ENCODE results near the gene FNDC7.
A peak's percentile ranks its signal among the peaks of the same experiment; 100 is the strongest.

FNDC7 gene

DNA sequence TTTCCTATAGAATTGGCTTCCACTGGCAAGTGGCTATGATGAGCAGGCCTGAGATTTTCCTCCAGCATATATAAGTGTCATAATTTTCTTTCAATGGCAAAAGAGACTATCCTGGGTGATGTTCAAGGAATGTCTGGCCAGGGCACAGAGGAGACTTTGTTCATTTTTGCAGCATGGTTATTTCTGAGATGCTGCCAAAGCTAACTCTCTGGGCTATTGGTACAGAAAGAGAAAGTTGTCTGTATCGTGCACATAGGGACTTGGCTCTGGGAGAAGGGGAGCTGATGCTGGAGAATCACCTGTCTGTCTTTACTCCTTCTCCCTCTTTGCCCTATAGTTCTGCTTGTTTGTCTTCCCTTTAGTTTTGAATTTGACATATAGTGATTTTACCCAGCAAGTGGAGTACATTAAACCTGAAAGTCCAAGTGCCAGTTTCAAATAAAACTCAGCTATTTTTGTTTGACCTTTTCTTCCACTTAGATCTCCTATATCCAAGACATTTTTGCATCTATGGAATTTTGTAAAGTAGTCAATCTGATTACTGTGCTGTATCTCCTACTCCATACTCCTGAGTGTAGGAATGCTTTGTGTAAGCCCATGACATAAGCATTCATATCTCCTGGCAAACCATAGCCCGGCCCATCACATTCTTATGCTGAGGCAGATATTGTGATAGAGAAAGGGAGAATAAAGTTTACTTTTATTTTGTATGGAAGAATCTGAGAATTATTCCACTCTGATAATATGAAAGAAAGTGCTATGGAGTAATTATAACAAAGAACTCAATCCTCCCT is 3.9 kb downstream of the FNDC7 start:
- Mint-ChIP-seq H3K36me3 (no peaks in the 10 kb centered on the region), H3K9me3 (no peaks in the 10 kb centered on the region), H3K27me3 (peaks cover 15% of the 10 kb centered on the region), H3K4me3 (no peak overlapping the region), H3K4me1 (no peaks in the 10 kb centered on the region), H3K27ac (no peak overlapping the region)
- ATAC-seq: no peak

DNA sequence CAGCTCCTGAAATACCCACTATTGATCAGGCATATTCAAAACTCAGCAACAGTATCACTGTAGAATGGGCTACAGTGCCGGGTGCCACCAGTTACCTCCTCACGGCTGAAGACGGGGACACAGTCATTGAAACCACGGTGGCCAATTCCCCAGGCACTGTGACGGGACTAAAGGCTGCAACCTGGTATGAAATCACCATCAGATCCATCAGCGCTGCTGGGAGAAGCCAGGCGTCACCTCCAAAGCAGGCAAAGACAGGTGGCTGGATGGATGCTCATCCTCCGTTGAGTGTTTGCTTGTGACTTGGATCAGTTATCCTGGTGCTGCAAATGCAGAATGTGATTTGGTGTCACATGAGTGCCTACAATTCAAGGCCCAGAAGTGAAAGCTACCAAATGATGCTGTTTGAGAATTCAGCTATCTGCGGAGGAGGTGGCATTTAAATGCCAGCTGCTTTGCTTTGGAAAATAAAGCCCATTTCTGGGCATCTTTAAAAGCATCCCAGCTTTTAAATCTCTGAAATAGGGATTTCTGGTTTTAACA is 5.1 kb downstream of the FNDC7 start:
- H3K27ac Mint-ChIP-seq: no peak overlapping the region
- H3K4me1 Mint-ChIP-seq: no peaks in the 10 kb centered on the region
- H3K36me3 Mint-ChIP-seq: no peaks in the 10 kb centered on the region
- H3K9me3 Mint-ChIP-seq: no peaks in the 10 kb centered on the region
- ATAC-seq: no peak
- H3K4me3 Mint-ChIP-seq: no peak overlapping the region
- H3K27me3 Mint-ChIP-seq: peaks cover 15% of the 10 kb centered on the region

DNA sequence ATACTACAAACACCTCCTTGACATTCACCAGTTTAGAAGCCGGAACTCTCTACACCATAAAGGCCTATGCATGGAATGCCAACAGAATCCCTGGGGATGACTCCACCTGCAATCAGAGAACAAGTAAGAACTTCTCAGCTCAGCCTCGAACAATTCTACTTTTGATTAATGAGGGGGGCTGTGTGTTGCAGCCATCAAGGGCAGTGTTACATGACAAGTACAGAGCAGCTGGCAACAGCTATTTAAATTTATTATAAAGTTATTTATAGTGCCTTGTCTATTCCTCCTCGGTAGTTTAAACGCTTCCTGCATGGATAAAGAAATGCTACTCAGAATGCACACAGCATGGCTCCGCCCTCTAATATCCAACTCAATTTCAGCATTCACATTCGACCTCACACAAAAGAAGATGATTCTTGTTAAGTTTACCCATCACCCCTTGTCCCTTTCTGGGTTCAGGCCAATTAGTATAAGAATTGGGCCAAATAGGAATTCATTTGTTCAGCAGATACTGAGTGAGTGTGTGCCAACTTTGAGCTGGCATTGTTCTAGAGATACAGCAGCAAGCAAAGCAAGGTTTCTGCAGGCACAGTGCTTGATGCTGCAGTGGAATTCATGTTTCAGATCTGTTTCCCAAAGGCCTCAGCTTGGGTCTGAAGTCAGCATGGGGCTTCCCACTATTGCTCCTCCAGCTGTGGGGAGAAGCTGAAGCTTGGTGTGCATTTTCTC is 6.4 kb downstream of the FNDC7 start:
- no peaks in the 10 kb centered on the region for H3K9me3 Mint-ChIP-seq
- no peaks in the 10 kb centered on the region for H3K36me3 Mint-ChIP-seq
- peaks cover 15% of the 10 kb centered on the region for H3K27me3 Mint-ChIP-seq
- H3K27ac Mint-ChIP-seq: no peak overlapping the region
- no peaks in the 10 kb centered on the region for H3K4me1 Mint-ChIP-seq
- no peak for ATAC-seq
- no peak overlapping the region for H3K4me3 Mint-ChIP-seq

DNA sequence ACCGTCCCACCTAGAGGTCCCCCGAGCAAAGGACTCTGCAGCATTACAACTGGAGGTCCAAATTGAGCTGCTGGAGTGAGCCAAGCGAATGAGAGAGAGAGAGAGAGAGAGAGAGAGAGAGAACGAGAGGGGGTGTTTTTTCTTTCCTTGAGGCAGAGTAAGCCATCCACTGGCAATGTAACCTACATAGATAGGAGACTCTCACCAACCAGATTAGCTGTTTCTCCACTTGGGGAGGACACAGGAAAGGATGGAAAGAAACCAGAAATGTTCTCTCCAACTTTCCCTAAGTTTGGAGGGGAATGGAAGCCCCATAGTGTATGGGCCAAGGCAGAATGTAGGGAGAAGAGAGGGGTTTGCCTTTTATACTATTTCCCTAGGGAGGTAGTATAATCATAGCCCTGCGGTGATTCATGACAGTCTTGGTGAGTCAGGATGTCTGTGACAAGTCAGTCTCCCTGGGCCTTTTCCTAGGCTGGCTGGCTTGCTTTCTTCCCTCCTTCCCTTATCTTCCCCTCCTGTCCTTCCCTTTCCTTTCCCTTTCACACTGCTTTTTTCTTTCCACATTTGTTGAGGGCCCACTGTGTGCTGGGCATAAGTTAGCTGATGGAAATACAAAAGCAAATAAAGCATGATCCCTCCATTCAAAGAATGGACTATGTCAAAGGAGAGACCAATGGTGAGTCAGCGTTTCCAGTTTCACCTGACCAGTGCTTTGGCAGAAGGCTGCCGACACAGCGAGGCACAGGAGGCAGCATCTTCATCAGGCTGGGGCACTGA is 7.1 kb downstream of the FNDC7 start:
- no peaks in the 10 kb centered on the region for H3K9me3 Mint-ChIP-seq
- no peak overlapping the region for H3K27ac Mint-ChIP-seq

DNA sequence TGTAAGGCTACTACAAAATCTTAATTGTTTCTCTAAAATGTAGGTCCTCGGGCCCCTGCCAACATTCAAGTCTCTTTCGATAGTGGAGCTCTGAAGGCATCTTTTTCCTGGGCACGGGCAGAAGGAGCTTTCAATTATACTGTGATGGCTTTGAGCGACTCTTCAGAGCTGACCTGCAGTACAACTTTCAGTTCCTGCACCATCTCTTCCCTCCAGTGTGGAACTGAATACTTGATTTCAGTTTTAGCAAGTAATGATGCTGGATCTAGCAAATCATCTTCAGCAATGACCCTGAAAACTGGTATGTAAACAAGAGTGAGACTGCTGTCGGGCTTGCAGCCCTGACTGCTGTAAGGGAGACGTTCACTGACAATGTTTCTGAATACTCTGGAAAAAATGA is 9.6 kb downstream of the FNDC7 start:
- H3K36me3 Mint-ChIP-seq: no peaks in the 10 kb centered on the region
- no peak overlapping the region for H3K4me3 Mint-ChIP-seq
- no peak overlapping the region for H3K27ac Mint-ChIP-seq

More for the DNA sequence above, 7.1 kb downstream of the FNDC7 start:
- Mint-ChIP-seq H3K4me1 (no peaks in the 10 kb centered on the region), H3K27me3 (peaks cover 15% of the 10 kb centered on the region), H3K4me3 (no peak overlapping the region), H3K36me3 (no peaks in the 10 kb centered on the region)
- no peak for ATAC-seq

DNA sequence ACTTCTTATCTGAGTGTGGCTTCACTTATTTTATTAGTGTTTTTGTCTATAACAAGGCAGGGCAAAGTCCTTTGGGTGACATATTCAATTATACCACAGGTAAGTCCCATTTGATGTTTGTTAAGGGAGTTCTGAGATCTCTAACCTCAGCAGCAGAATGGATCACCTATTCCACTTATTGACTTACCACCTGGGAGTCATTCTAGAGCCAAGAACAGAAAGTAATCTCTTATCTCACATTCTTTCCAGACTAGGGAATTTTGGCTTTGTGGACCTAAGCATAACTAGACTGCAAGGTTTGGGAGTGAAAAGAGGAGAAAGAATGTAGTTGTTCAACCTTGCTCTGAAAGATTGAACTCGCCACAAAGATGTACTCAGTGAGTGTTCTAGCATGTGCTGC is 13.2 kb downstream of the FNDC7 start:
- Mint-ChIP-seq H3K4me3 (no peak overlapping the region), H3K27me3 (peaks cover 25% of the 10 kb centered on the region), H3K27ac (no peak overlapping the region), H3K36me3 (no peaks in the 10 kb centered on the region), H3K9me3 (no peaks in the 10 kb centered on the region), H3K4me1 (no peaks in the 10 kb centered on the region)
- ATAC-seq: no peak

More for the DNA sequence above, 9.6 kb downstream of the FNDC7 start:
- Mint-ChIP-seq H3K27me3 (no peaks in the 10 kb centered on the region), H3K4me1 (no peaks in the 10 kb centered on the region), H3K9me3 (no peaks in the 10 kb centered on the region)
- no peak for ATAC-seq

DNA sequence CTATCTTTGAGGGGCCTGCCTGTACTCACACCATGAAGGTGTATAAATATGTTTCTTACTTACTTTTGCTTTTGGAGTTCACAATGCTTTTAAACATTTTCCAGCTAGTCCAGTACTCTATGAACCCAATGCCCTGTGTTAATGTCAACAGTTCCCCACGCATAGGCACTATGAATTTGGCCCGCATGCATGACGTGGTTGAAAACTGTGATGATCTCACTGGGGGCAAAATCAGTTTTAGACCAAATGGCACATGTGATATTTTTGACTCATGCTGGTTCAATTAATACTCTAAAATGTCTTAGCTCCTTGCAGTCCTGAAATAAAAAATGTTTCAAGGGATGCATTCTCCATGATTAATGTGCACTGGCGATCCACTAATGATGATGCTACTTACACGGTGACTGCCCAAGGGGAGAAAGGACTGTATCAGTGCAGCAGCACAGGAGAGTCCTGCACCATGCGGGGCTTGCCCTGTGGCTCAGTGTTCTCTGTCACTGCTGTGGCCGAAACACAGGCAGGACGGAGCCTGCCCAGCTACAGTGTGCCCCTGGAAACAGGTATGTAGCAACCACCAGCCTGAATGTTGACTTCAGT is 15.7 kb downstream of the FNDC7 start:
- no peaks in the 10 kb centered on the region for H3K4me1 Mint-ChIP-seq
- H3K9me3 Mint-ChIP-seq: no peaks in the 10 kb centered on the region
- ATAC-seq: no peak
- H3K36me3 Mint-ChIP-seq: no peaks in the 10 kb centered on the region
- H3K27me3 Mint-ChIP-seq: peaks cover 34% of the 10 kb centered on the region
- no peak overlapping the region for H3K4me3 Mint-ChIP-seq
- no peak overlapping the region for H3K27ac Mint-ChIP-seq

DNA sequence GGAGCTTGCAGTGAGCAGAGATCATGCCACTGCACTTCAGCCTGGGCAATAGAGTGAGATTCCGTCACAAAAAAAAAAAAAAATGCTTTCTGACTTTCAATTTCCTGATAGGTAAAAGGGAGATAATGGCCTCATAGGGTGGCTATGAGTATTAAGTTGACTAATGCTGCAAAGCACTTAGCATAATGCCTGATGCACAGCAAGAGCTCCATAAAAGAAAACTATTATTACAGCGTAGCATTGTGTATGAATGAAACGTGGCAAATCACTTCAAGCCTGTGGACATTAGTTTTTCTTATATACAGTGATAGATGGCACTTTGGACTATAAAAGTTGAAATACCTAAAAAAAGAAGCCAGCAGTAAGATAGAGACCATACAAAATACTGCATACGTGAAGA is 16.8 kb downstream of the FNDC7 start:
- Mint-ChIP-seq H3K36me3 (no peaks in the 10 kb centered on the region), H3K4me3 (no peak overlapping the region), H3K4me1 (no peaks in the 10 kb centered on the region), H3K27ac (no peak overlapping the region), H3K9me3 (no peaks in the 10 kb centered on the region), H3K27me3 (peaks cover 34% of the 10 kb centered on the region)
- no peak for ATAC-seq

DNA sequence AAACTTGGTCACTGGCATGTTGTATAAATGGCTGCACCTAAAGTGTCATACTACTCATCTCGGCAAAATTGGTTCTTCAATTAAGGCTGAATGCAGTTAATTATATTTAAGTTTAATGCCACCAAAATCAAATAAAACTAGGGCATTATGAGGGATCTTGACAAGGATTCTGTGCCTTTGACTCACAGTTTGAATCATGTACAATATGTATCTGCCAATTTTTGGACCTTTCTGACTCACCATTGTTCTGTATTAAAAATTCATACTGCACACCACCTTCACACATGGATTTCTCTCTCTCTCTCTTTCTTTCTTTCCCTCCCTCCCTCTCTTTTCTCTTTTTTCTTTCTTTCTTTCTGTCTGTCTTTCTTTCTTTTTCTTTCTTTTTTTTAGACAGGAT is 19.7 kb downstream of the FNDC7 start:
- Mint-ChIP-seq H3K4me1 (no peaks in the 10 kb centered on the region), H3K27ac (no peak overlapping the region), H3K36me3 (no peaks in the 10 kb centered on the region), H3K27me3 (peaks cover 44% of the 10 kb centered on the region), H3K4me3 (no peak overlapping the region), H3K9me3 (no peaks in the 10 kb centered on the region)
- no peak for ATAC-seq

DNA sequence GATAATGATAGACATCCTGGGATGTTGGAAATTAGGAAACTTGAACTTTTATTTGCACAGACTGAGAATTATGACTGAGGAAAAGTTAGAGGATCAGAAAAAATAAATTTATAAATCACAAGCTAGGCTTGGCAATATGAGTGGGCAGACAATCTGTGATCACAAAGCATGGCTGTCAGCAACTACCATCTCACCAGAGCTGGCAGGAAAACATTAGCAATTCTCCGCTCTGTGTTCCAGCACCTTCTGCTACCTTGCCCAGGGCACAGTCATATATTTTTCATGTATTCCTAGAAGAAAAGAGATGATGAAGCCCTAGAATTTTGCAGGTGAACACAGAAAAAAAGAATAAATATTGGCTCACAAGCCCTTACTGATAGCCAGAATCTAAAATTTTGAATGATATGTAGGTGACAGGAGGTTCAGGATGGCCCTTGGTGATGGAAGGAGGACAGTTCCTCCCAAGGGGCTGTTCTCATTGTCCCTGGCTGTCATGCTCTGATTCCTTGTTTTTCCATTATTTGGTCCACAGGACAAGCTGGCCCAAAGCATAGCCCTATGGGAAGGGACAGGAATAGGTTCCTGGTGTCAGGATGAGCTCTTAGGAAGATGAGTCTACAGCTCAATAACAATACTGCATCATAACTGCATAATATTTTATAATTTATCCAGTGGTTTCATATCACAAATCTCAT is 21.6 kb downstream of the FNDC7 start:
- Mint-ChIP-seq H3K4me3 (no peak overlapping the region), H3K4me1 (no peaks in the 10 kb centered on the region), H3K9me3 (no peaks in the 10 kb centered on the region), H3K36me3 (no peaks in the 10 kb centered on the region), H3K27me3 (peaks cover 28% of the 10 kb centered on the region), H3K27ac (no peak overlapping the region)
- ATAC-seq: no peak

DNA sequence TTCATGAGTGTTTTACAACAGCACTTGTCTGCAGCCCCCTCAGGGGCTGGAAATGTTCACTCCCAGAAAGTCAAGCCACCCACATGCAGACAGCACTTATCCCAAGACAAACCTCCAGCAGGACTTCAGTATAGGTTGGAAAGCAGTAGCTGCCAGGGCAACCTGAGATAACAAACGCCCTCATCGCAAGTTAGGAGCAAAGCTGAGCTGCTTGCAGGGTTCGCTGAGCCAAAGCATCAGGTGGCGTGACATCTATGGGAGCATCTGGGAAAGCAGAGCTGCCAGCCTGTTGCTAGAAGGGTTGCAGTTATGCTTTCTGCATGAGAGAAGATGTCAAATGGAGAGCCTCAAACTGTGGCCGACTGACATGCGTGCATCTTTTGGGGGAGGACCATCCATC is 29.5 kb downstream of the FNDC7 start:
- Mint-ChIP-seq H3K9me3 (no peaks in the 10 kb centered on the region), H3K4me3 (no peak overlapping the region), H3K36me3 (no peaks in the 10 kb centered on the region), H3K27ac (no peak overlapping the region), H3K27me3 (no peaks in the 10 kb centered on the region), H3K4me1 (peaks cover 2% of the 10 kb centered on the region)
- no peak for ATAC-seq

DNA sequence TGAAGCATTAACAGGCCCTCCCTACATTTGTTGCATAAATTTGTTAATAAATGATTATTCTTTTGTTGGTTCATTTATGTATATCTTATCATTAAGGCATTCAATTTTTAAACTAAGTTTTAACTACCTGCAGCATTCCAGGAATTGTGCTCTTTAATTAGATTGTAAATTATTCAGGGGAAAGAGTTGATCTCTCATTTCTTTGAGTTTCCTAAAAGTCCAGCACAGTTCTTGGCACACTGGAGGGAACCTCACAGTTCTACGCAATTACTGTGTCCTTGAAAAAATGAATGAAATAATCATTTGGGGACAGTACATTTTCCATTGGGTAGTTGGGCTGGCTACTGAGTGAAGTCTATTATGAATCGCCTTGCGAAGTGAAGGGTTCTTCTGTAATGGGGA is 33.3 kb downstream of the FNDC7 start:
- H3K4me3 Mint-ChIP-seq: peak overlapping the region; percentile 95
- H3K4me1 Mint-ChIP-seq: peaks cover 33% of the 10 kb centered on the region
- peaks cover 8% of the 10 kb centered on the region for H3K36me3 Mint-ChIP-seq
- no peaks in the 10 kb centered on the region for H3K27me3 Mint-ChIP-seq
- H3K27ac Mint-ChIP-seq: peak overlapping the region; percentile 94
- H3K9me3 Mint-ChIP-seq: no peaks in the 10 kb centered on the region
- ATAC-seq: no peak

DNA sequence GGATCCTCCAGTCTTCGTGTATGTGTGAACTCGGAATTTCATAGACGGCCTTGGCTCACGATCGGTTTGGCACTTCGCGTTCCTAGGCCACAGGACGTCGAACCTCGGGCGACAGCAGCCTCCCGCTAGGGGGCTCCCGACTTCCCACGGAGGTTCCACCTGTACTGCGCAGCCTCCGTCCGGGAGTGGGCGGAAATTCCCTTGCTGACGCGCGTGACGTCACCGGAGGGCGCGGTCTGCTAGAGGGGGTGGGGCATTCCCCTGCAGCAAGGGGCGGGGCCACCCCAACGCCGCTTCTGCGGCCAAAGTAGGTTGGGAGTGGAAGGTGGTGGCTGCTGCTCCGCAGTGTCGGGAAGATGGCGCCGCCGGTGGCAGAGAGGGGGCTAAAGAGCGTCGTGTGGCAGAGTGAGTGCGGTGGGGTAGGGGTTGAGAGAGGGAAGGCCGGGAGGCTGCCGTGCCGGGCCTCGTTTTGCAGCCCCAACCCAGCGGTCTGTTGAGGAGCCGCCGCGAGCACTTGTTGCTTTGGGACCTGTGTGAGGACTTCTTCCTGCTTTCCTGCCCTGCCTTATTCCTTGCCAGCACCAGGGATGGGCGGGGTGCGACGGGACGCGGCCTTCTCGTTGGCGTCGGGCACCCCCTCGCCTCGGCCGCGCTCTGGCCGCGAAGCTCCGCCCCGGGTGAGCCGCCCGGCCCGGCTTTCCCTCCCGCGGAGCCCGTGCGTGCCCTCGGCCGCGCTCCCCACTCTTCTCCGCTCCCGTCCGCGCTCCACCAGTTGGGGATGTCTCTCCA is 33.9 kb downstream of the FNDC7 start, which contains the start of gene STXBP3:
TSS of gene STXBP3 (plus strand) at position 293 of the 789 bp plus-strand sequence. CDS start at position 357, 64 bp downstream.
- no peaks in the 10 kb centered on the region for H3K27me3 Mint-ChIP-seq
- peaks cover 10% of the 10 kb centered on the region for H3K36me3 Mint-ChIP-seq
- peak; percentile 99 for ATAC-seq
- no peaks in the 10 kb centered on the region for H3K9me3 Mint-ChIP-seq
- H3K4me1 Mint-ChIP-seq: peaks cover 35% of the 10 kb centered on the region
- H3K4me3 Mint-ChIP-seq: peak within 1 kb of the TSS; percentile 95
- peak within 1 kb of the TSS; percentile 94 for H3K27ac Mint-ChIP-seq
